ENCODE measurements around the gene ZNF90.
"Not testable (repeated sequence)": the region's sequence is repeated elsewhere in the genome, so short reads cannot be mapped to it uniquely, and the experiment has no call there.

Gene ZNF90

DNA sequence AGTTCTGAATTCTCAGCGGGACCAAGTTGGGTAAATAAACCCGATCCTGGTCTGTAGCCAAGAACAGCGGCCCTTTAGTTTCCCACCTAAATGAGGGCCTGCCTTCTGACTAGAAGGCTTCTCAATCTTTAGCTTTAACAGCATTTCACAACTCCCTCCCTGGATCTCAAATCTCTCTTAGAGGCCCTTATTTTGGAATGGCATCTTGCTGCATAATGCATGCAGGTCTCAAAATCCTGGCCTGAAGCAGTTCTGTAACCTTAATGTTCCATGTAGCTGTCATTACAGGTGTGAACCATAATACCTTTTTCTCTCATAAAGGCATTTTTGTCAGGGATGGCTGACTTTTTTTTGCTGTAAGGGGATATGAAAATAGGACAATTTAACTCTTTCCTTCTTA lies 29.5 kb downstream of the ZNF90 start:
- no peak for DNase-seq

DNA sequence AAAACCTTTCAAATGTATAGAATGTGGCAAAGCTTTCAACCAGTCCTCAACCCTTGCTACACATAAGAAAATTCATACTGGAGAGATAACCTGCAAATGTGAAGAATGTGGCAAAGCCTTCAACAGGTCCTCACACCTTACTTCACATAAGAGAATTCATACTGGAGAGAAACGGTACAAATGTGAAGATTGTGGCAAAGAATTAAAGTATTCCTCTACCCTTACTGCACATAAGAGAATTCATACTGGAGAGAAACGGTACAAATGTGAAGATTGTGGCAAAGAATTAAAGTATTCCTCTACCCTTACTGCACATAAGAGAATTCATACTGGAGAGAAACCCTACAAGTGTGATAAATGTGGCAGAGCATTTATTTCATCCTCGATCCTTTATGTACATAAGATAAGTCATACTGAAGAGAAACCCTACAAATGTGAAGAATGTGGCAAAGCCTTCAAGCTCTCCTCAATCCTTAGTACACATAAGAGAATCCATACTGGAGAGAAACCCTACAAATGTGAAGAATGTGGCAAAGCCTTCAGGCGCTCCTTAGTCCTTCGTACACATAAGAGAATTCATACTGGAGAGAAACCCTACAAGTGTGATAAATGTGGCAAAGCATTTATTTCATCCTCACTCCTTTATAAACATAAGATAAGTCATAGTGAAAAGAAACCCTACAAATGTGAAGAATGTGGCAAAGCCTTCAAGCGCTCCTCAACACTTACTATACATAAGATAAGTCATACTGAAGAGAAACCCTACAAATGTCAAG lies 40.5 kb downstream of the ZNF90 start:
- DNase-seq: not testable (repeated sequence)

GRCh38 chr19:20124879-20125278 lies 47.1 kb downstream of the ZNF90 start:
- DNase-seq: no peak

- DNase-seq: not testable (repeated sequence)
Observed at GRCh38 chr19:20132933-20133332, 55.1 kb downstream of the ZNF90 start.

- DNase-seq: not testable (repeated sequence)
Observed at GRCh38 chr19:20137714-20138113, 59.9 kb downstream of the ZNF90 start.

GRCh38 chr19:20151617-20152145 lies 73.9 kb downstream of the ZNF90 start:
- DNase-seq: no peak

GRCh38 chr19:20152506-20152905 lies 74.7 kb downstream of the ZNF90 start:
- not testable (repeated sequence) for DNase-seq

- DNase-seq: no peak
Observed at GRCh38 chr19:20153281-20153680, 75.5 kb downstream of the ZNF90 start.

DNA sequence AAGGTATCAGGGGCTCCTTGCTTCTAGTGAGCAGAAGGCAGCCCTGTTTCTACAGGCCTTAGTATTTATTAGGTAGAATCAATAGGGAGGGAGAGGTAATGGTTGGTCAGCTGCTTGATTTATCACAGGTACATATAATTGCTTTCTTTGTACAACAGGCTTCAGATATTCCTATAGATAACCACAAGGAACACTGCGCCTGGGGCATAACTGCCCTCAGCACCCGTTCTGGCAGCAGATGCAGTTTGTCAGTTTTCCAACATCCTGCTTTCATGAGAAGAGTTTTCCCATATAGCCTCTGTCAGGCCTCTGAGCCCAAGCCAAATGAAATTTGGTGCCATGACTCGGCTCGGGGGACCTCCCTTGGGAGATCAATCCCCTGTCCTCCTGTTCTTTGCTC lies 76.8 kb downstream of the ZNF90 start:
- no peak for DNase-seq

- DNase-seq: no peak
Observed at GRCh38 chr19:20162821-20163220, 85.0 kb downstream of the ZNF90 start.

DNA sequence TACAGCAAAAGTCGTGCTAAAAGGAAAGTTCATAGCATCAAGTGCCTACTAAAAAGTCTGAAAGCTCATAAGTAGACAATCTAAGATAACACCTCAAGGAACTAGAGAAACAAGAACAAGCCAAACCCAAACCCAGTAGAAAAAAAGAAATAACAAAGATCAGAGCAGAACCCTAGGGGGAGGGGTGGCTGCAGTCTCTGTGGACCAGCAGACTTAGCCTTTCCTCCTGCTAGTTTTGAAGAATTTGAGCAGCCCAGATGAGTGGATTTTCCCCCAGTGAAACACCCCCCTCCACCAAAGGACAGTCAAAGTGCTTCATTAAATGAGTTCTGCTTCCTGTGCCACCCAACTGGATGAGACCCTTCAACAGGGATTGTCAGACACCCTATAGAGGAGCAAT lies 86.7 kb downstream of the ZNF90 start:
- DNase-seq: no peak

GRCh38 chr19:20165971-20166592 lies 88.3 kb downstream of the ZNF90 start:
- no peak for DNase-seq

DNA sequence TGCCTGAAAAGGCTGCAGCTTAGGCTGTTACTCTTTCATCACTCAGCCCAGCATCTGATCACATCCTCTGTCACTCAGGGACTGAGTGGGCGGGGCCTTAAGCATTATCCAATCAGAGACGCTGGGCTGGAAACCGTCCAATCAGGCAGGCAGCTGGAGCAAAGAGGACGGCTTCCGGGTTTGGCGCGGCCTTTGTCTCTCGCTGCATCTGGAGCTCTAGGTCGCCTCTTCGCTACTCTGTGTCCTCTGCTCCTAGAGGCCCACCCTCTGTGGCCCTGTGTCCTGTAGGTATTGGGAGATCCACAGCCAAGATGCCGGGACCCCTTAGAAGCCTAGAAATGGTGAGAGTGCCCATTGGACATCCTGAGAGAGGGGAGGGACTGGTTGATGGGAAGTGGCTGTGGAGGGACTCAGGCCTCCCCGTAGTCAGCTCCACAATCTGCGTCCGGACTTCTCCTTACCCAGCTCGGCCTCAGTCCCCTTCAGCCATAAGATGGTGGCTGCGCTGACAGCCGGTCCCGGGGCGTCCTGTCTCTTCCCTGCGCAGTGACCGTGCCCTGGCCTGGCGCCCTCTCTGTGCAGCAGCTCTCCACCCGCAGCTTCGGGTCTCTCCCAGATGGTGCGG lies 89.3 kb downstream of the ZNF90 start, which contains the start of gene ZNF486:
Gene ZNF486 (plus strand): TSS at position 195 of the 625 bp plus-strand sequence. CDS start 117 bp downstream, at position 312.
- no peak for DNase-seq

- DNase-seq: no peak
Observed at GRCh38 chr19:20167651-20168122, 89.9 kb downstream of the ZNF90 start.

Measured in NCI-H1930 (cell line).